HG03439 (cell line): ENCODE measurements around the gene NOTUM.
"Not testable (repeated sequence)": the region's sequence is repeated elsewhere in the genome, so short reads cannot be mapped to it uniquely, and the experiment has no call there.

Experiments used
- ATAC-seq: cut with Tn5 transposase; IDR thresholded peaks from one replicate; pipeline ENCODE4 v1.9.1; 2021; ENCODE audit warnings: mild to moderate bottlenecking, moderate library complexity; ENCODE audit not compliant: unreplicated experiment

NOTUM gene

GRCh38 chr17:81958633-81959342, 2.2 kb downstream of the NOTUM start:
- ATAC-seq, result no peak

GRCh38 chr17:81957691-81958432, 3.1 kb downstream of the NOTUM start:
- no peak for ATAC-seq

GRCh38 chr17:81956607-81957589, 4.1 kb downstream of the NOTUM start:
- ATAC-seq, result no peak

GRCh38 chr17:81955756-81956544, 5.0 kb downstream of the NOTUM start:
- no peak for ATAC-seq

- no peak for ATAC-seq
Measured at GRCh38 chr17:81955058-81955681, 5.8 kb downstream of the NOTUM start.

- no peak for ATAC-seq
Measured at GRCh38 chr17:81954131-81955057, 6.6 kb downstream of the NOTUM start.

GRCh38 chr17:81953443-81953842, 7.5 kb downstream of the NOTUM start:
- not testable (repeated sequence) for ATAC-seq

- no peak for ATAC-seq
Measured at GRCh38 chr17:81952792-81953228, 8.2 kb downstream of the NOTUM start.

GRCh38 chr17:81951785-81952684, 9.0 kb downstream of the NOTUM start:
- no peak for ATAC-seq

GRCh38 chr17:81950501-81950900, 10.5 kb downstream of the NOTUM start:
- no peak for ATAC-seq

GRCh38 chr17:81948635-81949378, 12.2 kb downstream of the NOTUM start:
- ATAC-seq, result no peak

GRCh38 chr17:81947189-81947588, 13.8 kb downstream of the NOTUM start, which contains the start of gene MYADML2:
Gene MYADML2, minus strand, starts transcription at chr17:81947233. Its CDS starts 5,492 bp downstream, at chr17:81941741.
- ATAC-seq, result no peak

GRCh38 chr17:81944858-81945257, 16.1 kb downstream of the NOTUM start:
- ATAC-seq, result no peak

- ATAC-seq, result no peak
Measured at GRCh38 chr17:81942167-81942553, 18.8 kb downstream of the NOTUM start.

- ATAC-seq, result no peak
Measured at GRCh38 chr17:81941484-81942166, 19.4 kb downstream of the NOTUM start.
